HepG2 (cell line): ENCODE results near the gene FYB1. TPM values are rescaled to one million over a fixed set of nuclear protein-coding genes. Genes with fewer than 3 reads are reported as not detected.
A peak's percentile ranks its signal among the peaks of the same experiment; 100 is the strongest.

Experiments used
- ATAC-seq: fragments of 200-7000 bp; cut with Tn5 transposase; 3 replicates; pipeline ENCODE4 v1.9.1; 2020; ENCODE audit warnings: mild to moderate bottlenecking, moderate library complexity
- BruUV-seq: library from RNA; stranded (reverse); fragments of 400-500 nt; replicated peaks from 2 replicates; lab custom pipeline; 2021; lab: Mats Ljungman, UMichigan
- CTCF ChIA-PET: fragments of 300-600 bp; formaldehyde crosslinking; extraction: SDS; loops from one replicate; lab custom pipeline; 2021; ENCODE audit warnings: low total read pairs, inconsistent platforms, low intra/inter-chr PET ratio; lab: Yijun Ruan, JAX
- POLR2A ChIA-PET: fragments of 350-600 bp; sonication (Branson Sonifier 250); formaldehyde crosslinking; loops from one replicate; lab custom pipeline; 2020; ENCODE audit warnings: antibody characterized with exemption, inconsistent platforms; lab: Yijun Ruan, JAX
- DNase-seq: peaks from one replicate; pipeline ENCODE4 v3.0.0-alpha.2; 2015; ENCODE audit warnings: low spot score
- FAIRE-seq: peaks from 3 replicates; lab custom pipeline; 2011; peaks lifted over from hg19 to GRCh38; lab: Jason Lieb, UNC
- H2AFZ ChIP-seq: one replicate; pipeline ENCODE4 v1.6.1; 2011; ENCODE audit warnings: low read length, inconsistent platforms
- H3K27ac ChIP-seq: fragments of 300-600 bp; 3 replicates; pipeline ENCODE4 v1.8.0; 2011; ENCODE audit warnings: mixed run types, mild to moderate bottlenecking, mixed read lengths, low read length, inconsistent platforms; ENCODE audit not compliant: insufficient read depth; ENCODE audit errors: extremely low read length
- H3K27me3 ChIP-seq, 2 experiments: fragments of 200-600 bp in 1 of 2; 2 replicates in 1 of 2; 3 replicates in 1 of 2; pipeline versions ENCODE4 v1.6.0 to v1.8.0; 2011; ENCODE audit warnings: low read length in 2 of 2, mild to moderate bottlenecking in 2 of 2, moderate library complexity in 2 of 2, inconsistent platforms in 1 of 2; ENCODE audit not compliant: insufficient read depth in 2 of 2, control insufficient read depth in 1 of 2
- H3K36me3 ChIP-seq, 2 experiments: fragments of 200-600 bp in 1 of 2; replicated peaks in 1 of 2; 2 replicates in 1 of 2; 3 replicates in 1 of 2; pipeline versions ENCODE4 v1.5.1 to v1.8.0; 2011; ENCODE audit warnings: low read length in 2 of 2, inconsistent platforms in 1 of 2; ENCODE audit not compliant: insufficient read depth in 2 of 2, control insufficient read depth in 1 of 2
- H3K4me1 ChIP-seq: 2 replicates; pipeline ENCODE4 v1.5.1; 2012; ENCODE audit warnings: low read length, inconsistent platforms; ENCODE audit not compliant: insufficient read depth
- H3K4me2 ChIP-seq: 2 replicates; pipeline ENCODE4 v1.6.0; 2011; ENCODE audit warnings: low read depth, low read length, inconsistent platforms
- H3K4me3 ChIP-seq, 3 experiments: fragments of 200-600 bp in 1 of 3; sonication (generic), shearing (Covaris generic) in 1 of 3; replicated peaks in 1 of 3; 2 replicates each; pipeline ENCODE4 v1.5.1; 2011 to 2016; ENCODE audit warnings: low read length in 3 of 3, inconsistent platforms in 2 of 3, low read depth in 2 of 3, mild to moderate bottlenecking in 2 of 3, control low read depth in 1 of 3, mixed read lengths in 1 of 3; ENCODE audit not compliant: insufficient read depth in 1 of 3
- H3K79me2 ChIP-seq: one replicate; pipeline ENCODE4 v1.6.1; 2011; ENCODE audit warnings: low read length, inconsistent platforms; ENCODE audit not compliant: insufficient read depth
- H3K9ac ChIP-seq: 2 replicates; pipeline ENCODE4 v1.6.0; 2011; ENCODE audit warnings: mild to moderate bottlenecking, low read depth, low read length, inconsistent platforms; ENCODE audit not compliant: insufficient read depth
- H3K9me3 ChIP-seq: 2 replicates; pipeline ENCODE4 v1.5.1; 2012; ENCODE audit warnings: mild to moderate bottlenecking, low read length
- H4K20me1 ChIP-seq: 2 replicates; pipeline ENCODE4 v1.6.0; 2011; ENCODE audit warnings: inconsistent platforms, mild to moderate bottlenecking, low read length, moderate library complexity; ENCODE audit not compliant: insufficient read depth
- BHLHE40 ChIP-seq: IDR thresholded peaks from 2 replicates; pipeline ENCODE4 v1.6.1; 2011; ENCODE audit warnings: low read length, improper control_type of control experiment
- FOXA3 ChIP-seq: IDR thresholded peaks from 2 replicates; pipeline ENCODE4 v1.6.1; 2016; ENCODE audit warnings: missing genetic modification reagents, missing compliant biosample characterization
- GATAD2A ChIP-seq: IDR thresholded peaks from 2 replicates; pipeline ENCODE4 v1.6.1; 2016
- HBP1 ChIP-seq: IDR thresholded peaks from 2 replicates; pipeline ENCODE4 v1.6.1; 2016; ENCODE audit warnings: low read depth, control low read depth
- IRF2 ChIP-seq: IDR thresholded peaks from 2 replicates; pipeline ENCODE4 v1.6.1; 2018; ENCODE audit warnings: missing genetic modification reagents, missing compliant biosample characterization
- NFKB2 ChIP-seq: sonication (generic); formaldehyde crosslinking; IDR thresholded peaks from 2 replicates; pipeline ENCODE4 v1.4.0; 2020; ENCODE audit warnings: missing genetic modification reagents, borderline replicate concordance
- POLR2G ChIP-seq: fragments of 200-400 bp; formaldehyde crosslinking; IDR thresholded peaks from 2 replicates; pipeline ENCODE4 v1.6.1; 2018; ENCODE audit warnings: mild to moderate bottlenecking, low read depth, low read length, moderate library complexity
- RARG ChIP-seq: sonication (generic); formaldehyde crosslinking; IDR thresholded peaks from 2 replicates; pipeline ENCODE4 v1.4.0; 2020; ENCODE audit warnings: low read depth, mild to moderate bottlenecking, missing genetic modification reagents
- ZNF160 ChIP-seq: sonication (generic); formaldehyde crosslinking; IDR thresholded peaks from 2 replicates; pipeline ENCODE4 v1.8.0; 2022; ENCODE audit warnings: mild to moderate bottlenecking, inconsistent platforms, missing genetic modification reagents
- ZNF234 ChIP-seq: sonication (generic); formaldehyde crosslinking; conservative IDR thresholded peaks from 2 replicates; pipeline ENCODE4 v1.5.1; 2020; ENCODE audit warnings: mild to moderate bottlenecking, missing genetic modification reagents
- ZNF24 ChIP-seq: fragments of 450-650 bp; IDR thresholded peaks from 2 replicates; pipeline ENCODE4 v1.6.1; 2017; ENCODE audit warnings: antibody characterized with exemption, mild to moderate bottlenecking
- ZNF577 ChIP-seq: sonication (generic); formaldehyde crosslinking; IDR thresholded peaks from 2 replicates; pipeline ENCODE4 v1.4.0; 2020; ENCODE audit warnings: mild to moderate bottlenecking, low read depth, missing genetic modification reagents, borderline replicate concordance
- ZNF720 ChIP-seq: sonication (generic); formaldehyde crosslinking; IDR thresholded peaks from 2 replicates; pipeline ENCODE4 v1.4.0; 2020; ENCODE audit warnings: missing genetic modification reagents
- ZNF746 ChIP-seq: sonication (generic); formaldehyde crosslinking; IDR thresholded peaks from 2 replicates; pipeline ENCODE4 v1.8.0; 2022; ENCODE audit warnings: mild to moderate bottlenecking, missing genetic modification reagents
- WGBS: methylation state at CpG from one replicate; pipeline ENCODE4 v1.1.6; 2017; ENCODE audit warnings: low lambda C conversion rate; 5-methylcytosine and 5-hydroxymethylcytosine counted together
- in situ Hi-C: cut with HindIII; loops from 2 replicates; pipeline ENCODE4 v1.10.0; 2017; ENCODE audit warnings: low pct_unique_long_range_greater_than_20kb; ENCODE audit not compliant: extremely low pct_ligation_motif_present
- intact Hi-C: fragments of 100-400 bp; cut with micrococcal nuclease; formaldehyde crosslinking; loops from one replicate; pipeline ENCODE4 v1.10.0; 2022; ENCODE audit not compliant: unreplicated experiment
- polyA plus RNA-seq, 8 experiments: library from polyadenylated mRNA; depleted of rRNA in 3 of 8; stranded (reverse) in 7 of 8; unstranded in 1 of 8; fragments of >200 nt; fragmentation: Illumina TruSeq in 4 of 8; extraction: Trizol in 4 of 8; gene quantifications; 2 replicates each; pipeline versions ENCODE4 v1.2.1 to v1.2.3, GENCODE V29; 2011 to 2016; ENCODE audit warnings: low read depth in 4 of 8, missing spikeins in 1 of 8, mixed read lengths in 1 of 8; ENCODE audit not compliant: insufficient read depth in 1 of 8
- total RNA-seq, 5 experiments: library from RNA; depleted of rRNA; stranded (reverse); fragments of >200 nt; fragmentation: Illumina TruSeq; extraction: Trizol; gene quantifications; 2 replicates each; pipeline ENCODE4 v1.2.3, GENCODE V29; 2016; ENCODE audit warnings: low read depth in 1 of 5
- TF ChIP-seq, protein P1 (sequence below): sonication (generic); formaldehyde crosslinking; IDR thresholded peaks from 2 replicates; pipeline ENCODE4 v1.5.1; 2020; ENCODE audit warnings: missing genetic modification reagents, mild to moderate bottlenecking, borderline replicate concordance
- TF ChIP-seq, protein P2 (sequence below): sonication (generic); formaldehyde crosslinking; IDR thresholded peaks from 2 replicates; pipeline ENCODE4 v1.4.0; 2020; ENCODE audit warnings: missing genetic modification reagents, borderline replicate concordance

Gene FYB1
- total and polyA plus RNA-seq, 2 of the 13 experiments (the other 11 are each of a cell fraction or from before 2014, with no cell fraction given): 0.03 TPM; not detected in 1

DNA sequence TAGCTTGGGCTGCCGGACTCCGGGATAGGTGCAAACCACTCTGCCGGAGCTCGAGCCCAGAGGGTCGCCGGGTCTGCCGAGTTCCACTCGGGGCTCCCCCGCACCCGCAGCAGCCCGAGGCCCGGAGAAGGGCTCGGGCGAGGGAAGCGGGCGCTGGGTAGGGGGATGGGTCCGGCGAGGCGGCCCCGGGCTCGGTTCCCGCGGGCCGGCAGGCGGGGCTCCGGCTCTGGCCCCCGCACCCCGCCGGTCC, 145.7 kb downstream of the FYB1 start (continued):
- TF ChIP-seq ZNF577 (CRISPR knock-in tag) (no peak), NFKB2 (CRISPR knock-in tag) (peak; percentile 26; the same call in 1 of the 2 replicates), ZNF234 (no peak)

GRCh38 chr5:39072925-39073766, 146.2 kb downstream of the FYB1 start:
- intact Hi-C loops (loop anchor here (2.0 to 10.0 kb wide), 2 partner anchors 16 to 1712 kb away; no protein-coding TSS in a partner anchor), in situ Hi-C loops (loop anchor here (10.0 kb wide), 1 partner anchor 228 kb away; the partner anchor contains the start of gene OSMR)
- H3K79me2 ChIP-seq: peaks cover 52% of the 10 kb centered on the region
- H3K9ac ChIP-seq: peak overlapping the region; percentile 99
- no peaks in the 10 kb centered on the region for H3K9me3 ChIP-seq
- POLR2A ChIA-PET: no interaction called here
- H3K27me3 ChIP-seq: no peaks in the 10 kb centered on the region; a peak in 1 of 5 replicates
- H3K27ac ChIP-seq: peak overlapping the region; percentile 98
- WGBS: 3% methylated on average over 19 of the region's 27 CpGs
- peaks cover 27% of the 10 kb centered on the region for H4K20me1 ChIP-seq
- CTCF ChIA-PET: no interaction called here
- H3K4me1 ChIP-seq: peaks cover 28% of the 10 kb centered on the region
- peak; percentile 66 for ATAC-seq
- TSS peak; percentile 45 for BruUV-seq
- no peak overlapping the region for H2AFZ ChIP-seq
- peak; percentile 66 for DNase-seq
- peak; percentile 28 for FAIRE-seq
- H3K4me2 ChIP-seq: peak overlapping the region; percentile 88
- peak overlapping the region; percentile 85 to 100 (median 99) for H3K4me3 ChIP-seq
- peaks cover 0 to 4% of the 10 kb centered on the region in 2 experiments; a peak in 1 of 5 replicates for H3K36me3 ChIP-seq
- TF ChIP-seq RARG: no peak
- TF ChIP-seq ZNF720 (CRISPR knock-in tag): no peak
- TF ChIP-seq, protein P1, sequence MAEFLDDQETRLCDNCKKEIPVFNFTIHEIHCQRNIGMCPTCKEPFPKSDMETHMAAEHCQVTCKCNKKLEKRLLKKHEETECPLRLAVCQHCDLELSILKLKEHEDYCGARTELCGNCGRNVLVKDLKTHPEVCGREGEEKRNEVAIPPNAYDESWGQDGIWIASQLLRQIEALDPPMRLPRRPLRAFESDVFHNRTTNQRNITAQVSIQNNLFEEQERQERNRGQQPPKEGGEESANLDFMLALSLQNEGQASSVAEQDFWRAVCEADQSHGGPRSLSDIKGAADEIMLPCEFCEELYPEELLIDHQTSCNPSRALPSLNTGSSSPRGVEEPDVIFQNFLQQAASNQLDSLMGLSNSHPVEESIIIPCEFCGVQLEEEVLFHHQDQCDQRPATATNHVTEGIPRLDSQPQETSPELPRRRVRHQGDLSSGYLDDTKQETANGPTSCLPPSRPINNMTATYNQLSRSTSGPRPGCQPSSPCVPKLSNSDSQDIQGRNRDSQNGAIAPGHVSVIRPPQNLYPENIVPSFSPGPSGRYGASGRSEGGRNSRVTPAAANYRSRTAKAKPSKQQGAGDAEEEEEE: 0 out of 2 replicates have a peak, but pooled peaks have one; percentile 56
- peak; percentile 77 for TF ChIP-seq FOXA3 (CRISPR knock-in tag)
- 0 out of 2 replicates have a peak, but pooled peaks have one; percentile 25 for TF ChIP-seq ZNF160
- TF ChIP-seq ZNF746 (CRISPR knock-in tag): no peak
- TF ChIP-seq BHLHE40: no peak
- TF ChIP-seq GATAD2A: peak; percentile 52
- TF ChIP-seq POLR2G: no peak
- TF ChIP-seq ZNF24: no peak
- TF ChIP-seq, protein P2, sequence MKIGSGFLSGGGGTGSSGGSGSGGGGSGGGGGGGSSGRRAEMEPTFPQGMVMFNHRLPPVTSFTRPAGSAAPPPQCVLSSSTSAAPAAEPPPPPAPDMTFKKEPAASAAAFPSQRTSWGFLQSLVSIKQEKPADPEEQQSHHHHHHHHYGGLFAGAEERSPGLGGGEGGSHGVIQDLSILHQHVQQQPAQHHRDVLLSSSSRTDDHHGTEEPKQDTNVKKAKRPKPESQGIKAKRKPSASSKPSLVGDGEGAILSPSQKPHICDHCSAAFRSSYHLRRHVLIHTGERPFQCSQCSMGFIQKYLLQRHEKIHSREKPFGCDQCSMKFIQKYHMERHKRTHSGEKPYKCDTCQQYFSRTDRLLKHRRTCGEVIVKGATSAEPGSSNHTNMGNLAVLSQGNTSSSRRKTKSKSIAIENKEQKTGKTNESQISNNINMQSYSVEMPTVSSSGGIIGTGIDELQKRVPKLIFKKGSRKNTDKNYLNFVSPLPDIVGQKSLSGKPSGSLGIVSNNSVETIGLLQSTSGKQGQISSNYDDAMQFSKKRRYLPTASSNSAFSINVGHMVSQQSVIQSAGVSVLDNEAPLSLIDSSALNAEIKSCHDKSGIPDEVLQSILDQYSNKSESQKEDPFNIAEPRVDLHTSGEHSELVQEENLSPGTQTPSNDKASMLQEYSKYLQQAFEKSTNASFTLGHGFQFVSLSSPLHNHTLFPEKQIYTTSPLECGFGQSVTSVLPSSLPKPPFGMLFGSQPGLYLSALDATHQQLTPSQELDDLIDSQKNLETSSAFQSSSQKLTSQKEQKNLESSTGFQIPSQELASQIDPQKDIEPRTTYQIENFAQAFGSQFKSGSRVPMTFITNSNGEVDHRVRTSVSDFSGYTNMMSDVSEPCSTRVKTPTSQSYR (CRISPR knock-in tag): peak; percentile 43; the same call in 1 of the 2 replicates
- peak; percentile 52; the same call in 1 of the 2 replicates for TF ChIP-seq HBP1 (CRISPR knock-in tag)
- TF ChIP-seq IRF2 (CRISPR knock-in tag): no peak
